ENCODE data around the gene BCL2L13.
"Not testable (repeated sequence)": the region's sequence is repeated elsewhere in the genome, so short reads cannot be mapped to it uniquely, and the experiment has no call there.

The BCL2L13 gene

GRCh38 chr22:17656870-17657395, 18.4 kb downstream of the BCL2L13 start:
- no peak overlapping the region for H3K4me3 ChIP-seq (ENCODE audit: low read depth, low read length)
- peaks cover 30% of the 10 kb centered on the region for H3K36me3 ChIP-seq (ENCODE audit: control insufficient read depth, insufficient read depth, low read length)
- no peak overlapping the region for H3K9ac ChIP-seq (ENCODE audit: low read depth, low read length)
- H3K4me1 ChIP-seq (ENCODE audit: control insufficient read depth, insufficient read depth, low read length): no peaks in the 10 kb centered on the region
- H3K9me3 ChIP-seq (ENCODE audit: control insufficient read depth, insufficient read depth, low read length): no peaks in the 10 kb centered on the region
- no peak overlapping the region for H3K27ac ChIP-seq (ENCODE audit: low read depth, low read length)
- H3K27me3 ChIP-seq (ENCODE audit: control insufficient read depth, insufficient read depth, low read length): no peaks in the 10 kb centered on the region

GRCh38 chr22:17664414-17665055, 26.0 kb downstream of the BCL2L13 start:
- H3K9ac ChIP-seq (ENCODE audit: low read depth, low read length): no peak overlapping the region
- no peak overlapping the region for H3K27ac ChIP-seq (ENCODE audit: low read depth, low read length)
- no peaks in the 10 kb centered on the region for H3K4me1 ChIP-seq (ENCODE audit: control insufficient read depth, insufficient read depth, low read length)
- no peaks in the 10 kb centered on the region for H3K27me3 ChIP-seq (ENCODE audit: control insufficient read depth, insufficient read depth, low read length)
- H3K4me3 ChIP-seq (ENCODE audit: low read depth, low read length): no peak overlapping the region
- peaks cover 2% of the 10 kb centered on the region; the same call in 1 of the 2 replicates for H3K9me3 ChIP-seq (ENCODE audit: control insufficient read depth, insufficient read depth, low read length)
- H3K36me3 ChIP-seq (ENCODE audit: control insufficient read depth, insufficient read depth, low read length): peaks cover 52% of the 10 kb centered on the region

DNA sequence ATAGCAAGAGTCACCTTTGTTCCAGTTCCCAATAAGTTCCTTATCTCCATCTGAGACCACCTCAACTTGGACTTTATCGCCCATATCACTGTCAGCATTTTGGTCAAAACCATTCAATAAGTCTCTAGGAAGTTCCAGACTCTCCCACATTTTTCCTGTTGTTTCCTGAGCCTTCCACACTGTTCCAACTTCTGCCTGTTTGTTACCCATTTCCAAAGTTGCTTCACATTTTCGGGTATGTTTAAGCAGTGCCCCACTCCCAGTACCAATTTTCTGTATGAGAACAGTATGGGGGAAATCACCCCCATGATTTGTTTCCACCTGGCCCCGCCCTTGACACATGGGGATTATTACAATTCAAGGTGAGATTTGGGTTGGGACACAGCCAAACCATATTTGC, 26.7 kb downstream of the BCL2L13 start:
- Histone ChIP-seq H3K27ac (ENCODE audit: low read depth, low read length) (no peak overlapping the region), H3K36me3 (ENCODE audit: control insufficient read depth, insufficient read depth, low read length) (peaks cover 46% of the 10 kb centered on the region), H3K4me3 (ENCODE audit: low read depth, low read length) (no peak overlapping the region), H3K27me3 (ENCODE audit: control insufficient read depth, insufficient read depth, low read length) (no peaks in the 10 kb centered on the region), H3K4me1 (ENCODE audit: control insufficient read depth, insufficient read depth, low read length) (no peaks in the 10 kb centered on the region), H3K9me3 (ENCODE audit: control insufficient read depth, insufficient read depth, low read length) (peaks cover 2% of the 10 kb centered on the region; the same call in 1 of the 2 replicates), H3K9ac (ENCODE audit: low read depth, low read length) (no peak overlapping the region)

DNA sequence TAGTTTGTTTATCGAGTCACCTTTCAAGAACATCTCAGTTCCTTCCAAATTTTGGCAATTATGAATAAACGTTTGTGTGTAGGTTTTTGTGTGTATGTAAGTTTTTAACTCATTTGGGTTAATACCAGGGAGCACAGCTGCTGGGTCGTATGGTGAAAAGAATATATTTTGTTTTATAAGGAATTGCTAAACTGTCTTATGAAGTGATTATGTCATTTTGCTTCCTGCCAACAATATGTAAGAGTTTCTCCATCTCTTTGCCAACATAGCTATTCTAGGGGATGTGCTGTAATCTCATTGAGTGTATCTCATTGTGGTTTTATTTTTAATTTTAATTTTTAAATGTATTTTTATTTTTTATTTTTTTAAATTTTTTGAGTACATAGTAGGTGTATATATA, 27.3 kb downstream of the BCL2L13 start:
- H3K9ac ChIP-seq (ENCODE audit: low read depth, low read length): no peak overlapping the region
- peaks cover 2% of the 10 kb centered on the region; the same call in 1 of the 2 replicates for H3K9me3 ChIP-seq (ENCODE audit: control insufficient read depth, insufficient read depth, low read length)
- no peak overlapping the region for H3K27ac ChIP-seq (ENCODE audit: low read depth, low read length)
- H3K36me3 ChIP-seq (ENCODE audit: control insufficient read depth, insufficient read depth, low read length): peaks cover 44% of the 10 kb centered on the region
- no peaks in the 10 kb centered on the region for H3K4me1 ChIP-seq (ENCODE audit: control insufficient read depth, insufficient read depth, low read length)
- H3K27me3 ChIP-seq (ENCODE audit: control insufficient read depth, insufficient read depth, low read length): no peaks in the 10 kb centered on the region
- H3K4me3 ChIP-seq (ENCODE audit: low read depth, low read length): no peak overlapping the region

GRCh38 chr22:17671521-17672092, 33.0 kb downstream of the BCL2L13 start:
- not testable (repeated sequence) for H3K27me3 ChIP-seq (ENCODE audit: control insufficient read depth, insufficient read depth, low read length); H3K36me3 ChIP-seq (ENCODE audit: control insufficient read depth, insufficient read depth, low read length); H3K9me3 ChIP-seq (ENCODE audit: control insufficient read depth, insufficient read depth, low read length); H3K27ac ChIP-seq (ENCODE audit: low read depth, low read length); H3K4me1 ChIP-seq (ENCODE audit: control insufficient read depth, insufficient read depth, low read length); H3K9ac ChIP-seq (ENCODE audit: low read depth, low read length); H3K4me3 ChIP-seq (ENCODE audit: low read depth, low read length)

- Histone ChIP-seq H3K4me3 (ENCODE audit: low read depth, low read length) (no peak overlapping the region), H3K9me3 (ENCODE audit: control insufficient read depth, insufficient read depth, low read length) (no peaks in the 10 kb centered on the region), H3K27me3 (ENCODE audit: control insufficient read depth, insufficient read depth, low read length) (no peaks in the 10 kb centered on the region), H3K27ac (ENCODE audit: low read depth, low read length) (no peak overlapping the region), H3K9ac (ENCODE audit: low read depth, low read length) (no peak overlapping the region), H3K36me3 (ENCODE audit: control insufficient read depth, insufficient read depth, low read length) (peaks cover 3% of the 10 kb centered on the region; the same call in 1 of the 2 replicates), H3K4me1 (ENCODE audit: control insufficient read depth, insufficient read depth, low read length) (no peaks in the 10 kb centered on the region)
These were observed 33.9 kb downstream of the BCL2L13 start for GRCh38 chr22:17672417-17672991.

DNA sequence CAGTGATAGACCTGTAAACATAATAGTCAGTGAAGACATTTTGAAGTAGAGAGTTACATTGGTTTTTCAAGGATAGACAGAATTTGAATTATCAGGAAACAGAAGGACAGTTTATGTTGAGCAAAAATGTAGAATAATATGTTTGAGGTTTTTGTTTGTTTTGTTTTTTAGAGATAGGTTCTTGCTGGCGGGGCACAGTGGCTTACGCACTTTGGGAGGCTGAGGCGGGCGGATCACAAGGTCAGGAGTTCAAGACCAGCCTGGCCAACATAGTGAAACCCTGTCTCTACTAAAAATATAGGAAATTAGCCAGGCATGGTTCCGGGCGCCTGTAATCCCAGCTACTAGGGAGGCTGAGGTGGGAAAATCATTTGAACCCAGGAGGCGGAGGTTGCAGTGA, 35.6 kb downstream of the BCL2L13 start:
- Histone ChIP-seq H3K36me3 (ENCODE audit: control insufficient read depth, insufficient read depth, low read length) (peaks cover 3% of the 10 kb centered on the region; the same call in 1 of the 2 replicates), H3K4me3 (ENCODE audit: low read depth, low read length) (no peak overlapping the region), H3K27me3 (ENCODE audit: control insufficient read depth, insufficient read depth, low read length) (no peaks in the 10 kb centered on the region), H3K9ac (ENCODE audit: low read depth, low read length) (no peak overlapping the region), H3K27ac (ENCODE audit: low read depth, low read length) (no peak overlapping the region), H3K9me3 (ENCODE audit: control insufficient read depth, insufficient read depth, low read length) (no peaks in the 10 kb centered on the region), H3K4me1 (ENCODE audit: control insufficient read depth, insufficient read depth, low read length) (peaks cover 11% of the 10 kb centered on the region)

GRCh38 chr22:17675584-17675983, 37.0 kb downstream of the BCL2L13 start:
- Histone ChIP-seq H3K36me3 (ENCODE audit: control insufficient read depth, insufficient read depth, low read length) (peaks cover 2% of the 10 kb centered on the region; the same call in 1 of the 2 replicates), H3K27me3 (ENCODE audit: control insufficient read depth, insufficient read depth, low read length) (no peaks in the 10 kb centered on the region), H3K27ac (ENCODE audit: low read depth, low read length) (no peak overlapping the region), H3K4me3 (ENCODE audit: low read depth, low read length) (no peak overlapping the region), H3K4me1 (ENCODE audit: control insufficient read depth, insufficient read depth, low read length) (peaks cover 11% of the 10 kb centered on the region), H3K9me3 (ENCODE audit: control insufficient read depth, insufficient read depth, low read length) (no peaks in the 10 kb centered on the region), H3K9ac (ENCODE audit: low read depth, low read length) (no peak overlapping the region)

DNA sequence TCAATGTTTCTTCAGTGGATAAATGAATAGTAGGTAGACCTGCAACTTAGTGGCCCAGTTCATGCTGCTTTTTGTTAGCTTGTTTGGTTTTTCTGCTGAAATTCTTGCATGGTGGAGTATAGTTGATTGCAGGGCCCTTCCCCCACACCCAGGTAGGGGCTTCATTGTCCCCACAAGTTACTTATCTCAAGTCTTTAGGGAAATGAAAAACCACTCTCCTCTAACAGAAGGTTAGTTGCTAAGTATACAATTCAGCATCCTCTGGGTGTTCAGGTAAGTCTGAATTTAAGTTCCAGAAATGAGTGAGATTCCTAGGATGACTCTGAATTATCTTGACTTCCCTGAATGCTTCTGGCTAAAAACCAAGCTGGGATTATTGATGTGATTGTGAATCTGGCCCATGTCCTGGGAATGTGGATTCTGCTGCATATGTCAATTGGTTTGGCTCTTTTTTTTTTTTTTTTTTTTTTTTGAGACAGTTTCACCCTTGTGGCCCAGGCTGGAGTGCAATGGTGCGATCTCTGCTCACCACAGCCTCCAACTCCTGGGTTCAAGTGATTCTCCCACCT, 40.3 kb downstream of the BCL2L13 start:
- peak overlapping the region; percentile 8 for H3K27ac ChIP-seq (ENCODE audit: low read depth, low read length)
- no peak overlapping the region for H3K9ac ChIP-seq (ENCODE audit: low read depth, low read length)
- peaks cover 11% of the 10 kb centered on the region for H3K4me1 ChIP-seq (ENCODE audit: control insufficient read depth, insufficient read depth, low read length)
- H3K27me3 ChIP-seq (ENCODE audit: control insufficient read depth, insufficient read depth, low read length): no peaks in the 10 kb centered on the region
- no peaks in the 10 kb centered on the region for H3K9me3 ChIP-seq (ENCODE audit: control insufficient read depth, insufficient read depth, low read length)
- peaks cover 8% of the 10 kb centered on the region for H3K36me3 ChIP-seq (ENCODE audit: control insufficient read depth, insufficient read depth, low read length)
- H3K4me3 ChIP-seq (ENCODE audit: low read depth, low read length): no peak overlapping the region

DNA sequence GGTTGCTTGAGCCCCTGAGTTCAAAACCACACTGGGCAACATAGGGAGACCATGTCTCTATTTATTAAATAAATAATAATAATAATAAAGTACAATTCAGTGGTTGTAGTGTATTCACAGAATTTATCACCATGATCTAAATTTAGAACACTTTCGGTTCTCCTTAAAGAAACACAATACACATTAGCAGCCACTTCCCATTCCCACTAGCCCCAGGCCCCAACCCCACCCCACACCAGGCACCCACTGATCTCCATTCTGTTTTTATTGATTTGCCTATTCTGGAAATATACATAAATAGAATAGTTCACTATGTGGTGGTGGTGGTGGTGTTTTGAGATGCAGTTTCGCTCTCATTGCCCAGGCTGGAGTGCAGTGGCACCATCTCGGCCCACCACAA, 45.7 kb downstream of the BCL2L13 start:
- no peaks in the 10 kb centered on the region for H3K4me1 ChIP-seq (ENCODE audit: control insufficient read depth, insufficient read depth, low read length)
- H3K4me3 ChIP-seq (ENCODE audit: low read depth, low read length): no peak overlapping the region
- no peak overlapping the region for H3K9ac ChIP-seq (ENCODE audit: low read depth, low read length)
- H3K36me3 ChIP-seq (ENCODE audit: control insufficient read depth, insufficient read depth, low read length): peaks cover 20% of the 10 kb centered on the region
- H3K27me3 ChIP-seq (ENCODE audit: control insufficient read depth, insufficient read depth, low read length): no peaks in the 10 kb centered on the region
- H3K9me3 ChIP-seq (ENCODE audit: control insufficient read depth, insufficient read depth, low read length): no peaks in the 10 kb centered on the region
- no peak overlapping the region for H3K27ac ChIP-seq (ENCODE audit: low read depth, low read length)

DNA sequence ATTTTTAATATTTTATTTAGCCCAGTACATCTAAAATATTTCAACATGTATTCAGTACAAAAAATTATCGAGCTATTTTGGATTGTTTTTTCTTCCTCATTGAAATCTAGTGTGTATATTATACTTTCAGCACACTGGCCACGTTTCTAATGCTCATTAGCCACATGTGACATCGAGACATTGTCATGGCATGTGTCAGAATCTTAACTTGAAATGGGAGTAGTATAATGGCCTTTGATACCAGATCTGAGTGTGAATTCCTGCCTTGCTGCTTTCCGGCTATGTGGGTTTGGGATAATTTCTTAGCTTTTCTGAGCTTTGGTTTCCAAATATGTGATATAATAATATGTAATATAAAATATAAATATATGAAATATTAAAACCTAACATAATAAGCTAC, 54.3 kb downstream of the BCL2L13 start:
- Histone ChIP-seq H3K27me3 (ENCODE audit: control insufficient read depth, insufficient read depth, low read length) (no peaks in the 10 kb centered on the region), H3K4me3 (ENCODE audit: low read depth, low read length) (no peak overlapping the region), H3K36me3 (ENCODE audit: control insufficient read depth, insufficient read depth, low read length) (peaks cover 27% of the 10 kb centered on the region), H3K4me1 (ENCODE audit: control insufficient read depth, insufficient read depth, low read length) (no peaks in the 10 kb centered on the region), H3K27ac (ENCODE audit: low read depth, low read length) (no peak overlapping the region), H3K9ac (ENCODE audit: low read depth, low read length) (no peak overlapping the region), H3K9me3 (ENCODE audit: control insufficient read depth, insufficient read depth, low read length) (no peaks in the 10 kb centered on the region)
